22Rv1 (cell line): ENCODE measurements around the gene COMMD1.

Experiments used
- ZFX ChIP-seq: fragments of 450-650 bp; IDR thresholded peaks from 2 replicates; pipeline ENCODE4 v1.6.1; 2017; ENCODE audit warnings: antibody characterized with exemption, borderline replicate concordance
- TF ChIP-seq, protein P1 (sequence below): fragments of 450-650 bp; IDR thresholded peaks from 2 replicates; pipeline ENCODE4 v1.5.1; 2017; ENCODE audit warnings: mild to moderate bottlenecking

DNA sequence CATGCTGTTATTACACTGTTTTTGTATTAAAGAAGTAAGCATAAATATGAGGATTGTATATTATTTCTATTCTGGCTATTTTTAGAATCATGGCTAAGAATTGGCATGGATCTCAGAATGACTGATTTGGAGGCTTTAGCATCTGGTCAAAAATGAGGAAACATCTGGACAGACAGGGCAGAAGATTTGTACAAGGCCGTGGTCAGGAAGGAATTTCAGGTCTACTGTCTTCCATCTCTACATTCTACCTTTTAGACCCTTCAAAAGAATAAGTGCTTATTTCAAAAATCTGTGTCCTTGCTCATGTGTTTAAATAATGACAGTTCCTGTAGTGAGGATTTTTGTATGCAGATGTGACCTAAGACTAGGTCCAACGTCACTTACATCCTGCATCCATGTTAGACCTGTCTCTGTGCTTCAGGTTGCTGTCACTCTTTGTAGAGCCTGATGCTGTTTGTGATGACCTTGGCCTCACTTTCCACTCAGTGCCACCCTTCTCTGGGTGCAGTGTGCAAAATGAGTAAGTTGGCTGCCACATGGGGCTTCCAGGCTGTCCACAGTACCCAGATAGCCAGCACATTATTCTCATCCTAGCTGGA, 235.8 kb downstream of the COMMD1 start:
- TF ChIP-seq, protein P1, sequence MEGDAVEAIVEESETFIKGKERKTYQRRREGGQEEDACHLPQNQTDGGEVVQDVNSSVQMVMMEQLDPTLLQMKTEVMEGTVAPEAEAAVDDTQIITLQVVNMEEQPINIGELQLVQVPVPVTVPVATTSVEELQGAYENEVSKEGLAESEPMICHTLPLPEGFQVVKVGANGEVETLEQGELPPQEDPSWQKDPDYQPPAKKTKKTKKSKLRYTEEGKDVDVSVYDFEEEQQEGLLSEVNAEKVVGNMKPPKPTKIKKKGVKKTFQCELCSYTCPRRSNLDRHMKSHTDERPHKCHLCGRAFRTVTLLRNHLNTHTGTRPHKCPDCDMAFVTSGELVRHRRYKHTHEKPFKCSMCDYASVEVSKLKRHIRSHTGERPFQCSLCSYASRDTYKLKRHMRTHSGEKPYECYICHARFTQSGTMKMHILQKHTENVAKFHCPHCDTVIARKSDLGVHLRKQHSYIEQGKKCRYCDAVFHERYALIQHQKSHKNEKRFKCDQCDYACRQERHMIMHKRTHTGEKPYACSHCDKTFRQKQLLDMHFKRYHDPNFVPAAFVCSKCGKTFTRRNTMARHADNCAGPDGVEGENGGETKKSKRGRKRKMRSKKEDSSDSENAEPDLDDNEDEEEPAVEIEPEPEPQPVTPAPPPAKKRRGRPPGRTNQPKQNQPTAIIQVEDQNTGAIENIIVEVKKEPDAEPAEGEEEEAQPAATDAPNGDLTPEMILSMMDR, result no peak
- no peak for TF ChIP-seq ZFX
